B cell (primary cell): ENCODE data around the gene C2CD3. TPM values are rescaled to one million over a fixed set of nuclear protein-coding genes. Genes with fewer than 3 reads are reported as not detected.

Source experiments
- ATAC-seq: fragments of 200-7000 bp; cut with Tn5 transposase; one replicate; pipeline ENCODE4 v1.10.0; 2021; ENCODE audit warnings: low read depth, mild to moderate bottlenecking, moderate number of reproducible peaks, moderate library complexity
- CTCF ChIA-PET: fragments of 350-600 bp; sonication (Branson Sonifier 250); formaldehyde crosslinking; loops from one replicate; lab custom pipeline; 2021; ENCODE audit warnings: antibody characterized with exemption, inconsistent platforms; lab: Charles Lee
- POLR2A ChIA-PET: fragments of 350-600 bp; sonication (Branson Sonifier 250); formaldehyde crosslinking; loops from one replicate; lab custom pipeline; 2021; ENCODE audit warnings: antibody characterized with exemption; lab: Charles Lee
- DNase-seq: peaks from one replicate; pipeline ENCODE4 v3.0.0; 2013
- H2AFZ ChIP-seq: 2 replicates; pipeline ENCODE4 v1.6.1; 2012; ENCODE audit warnings: mild to moderate bottlenecking, low read depth, low read length; ENCODE audit not compliant: insufficient read depth, poor library complexity, severe bottlenecking
- H3K27ac ChIP-seq, 2 donors: 1 replicate in 1 of 2; 2 replicates in 1 of 2; pipeline ENCODE4 v1.5.1; 2012 to 2013; ENCODE audit warnings: low read length in 2 of 2, mild to moderate bottlenecking in 2 of 2, moderate library complexity in 1 of 2
- H3K27me3 ChIP-seq, 4 experiments: fragments of 200-600 bp in 1 of 4; sonication (generic) in 1 of 4; replicated peaks in 1 of 4; 1 replicate in 2 of 4; 2 replicates in 2 of 4; pipeline versions ENCODE4 v1.6.1 to v1.7.0; 2013 to 2016; ENCODE audit warnings: low read length in 3 of 4, mild to moderate bottlenecking in 2 of 4, mixed read lengths in 1 of 4, moderate library complexity in 1 of 4; ENCODE audit not compliant: insufficient read depth in 4 of 4, control insufficient read depth in 3 of 4; ENCODE audit errors: control extremely low read depth in 1 of 4
- H3K36me3 ChIP-seq, 2 experiments: replicated peaks in 1 of 2; 1 replicate in 1 of 2; 2 replicates in 1 of 2; pipeline versions ENCODE4 v1.6.1 to v1.7.1; 2013; ENCODE audit warnings: low read length in 1 of 2; ENCODE audit not compliant: insufficient read depth in 2 of 2, control insufficient read depth in 1 of 2; ENCODE audit errors: control extremely low read depth in 1 of 2, extremely low read depth in 1 of 2
- H3K4me1 ChIP-seq, 2 donors: fragments of 200-600 bp in 1 of 2; sonication (generic) in 1 of 2; 1 replicate in 1 of 2; 2 replicates in 1 of 2; pipeline versions ENCODE4 v1.5.1 to v1.6.1; 2013 to 2017; ENCODE audit warnings: low read length in 2 of 2; ENCODE audit not compliant: control insufficient read depth in 2 of 2, insufficient read depth in 2 of 2
- H3K4me2 ChIP-seq: replicated peaks from 2 replicates; pipeline ENCODE3; 2012; ENCODE audit warnings: mild to moderate bottlenecking, low read depth, low read length; ENCODE audit not compliant: poor library complexity, severe bottlenecking
- H3K4me3 ChIP-seq, 5 experiments: fragments of 200-600 bp in 1 of 5; sonication (generic) in 1 of 5; 1 replicate in 3 of 5; 2 replicates in 2 of 5; pipeline versions ENCODE4 v1.5.1 to v1.7.0; 2011 to 2016; ENCODE audit warnings: low read length in 4 of 5, mild to moderate bottlenecking in 4 of 5, low read depth in 2 of 5, control low read depth in 1 of 5, moderate library complexity in 1 of 5; ENCODE audit not compliant: insufficient read depth in 1 of 5; ENCODE audit errors: control extremely low read depth in 1 of 5, extremely low read depth in 1 of 5
- H3K79me2 ChIP-seq: fragments of 200-600 bp; sonication (generic); one replicate; pipeline ENCODE4 v1.6.0; 2016; ENCODE audit warnings: low read length; ENCODE audit not compliant: control insufficient read depth, insufficient read depth
- H3K9ac ChIP-seq: fragments of 200-600 bp; sonication (generic); 2 replicates; pipeline ENCODE4 v1.6.1; 2017; ENCODE audit warnings: mild to moderate bottlenecking, low read length, moderate library complexity
- H3K9me3 ChIP-seq, 3 donors: one replicate each; pipeline versions ENCODE4 v1.6.1 to v1.7.1; 2013; ENCODE audit warnings: low read length in 2 of 3; ENCODE audit not compliant: control insufficient read depth in 2 of 3, insufficient read depth in 1 of 3; ENCODE audit errors: control extremely low read depth in 1 of 3
- H4K20me1 ChIP-seq: 2 replicates; pipeline ENCODE4 v1.6.0; 2012; ENCODE audit warnings: mild to moderate bottlenecking, low read length; ENCODE audit not compliant: insufficient read depth, control insufficient read depth, poor library complexity, severe bottlenecking
- H3K27ac Mint-ChIP-seq: one replicate; pipeline ENCODE4 v1.8.0; 2021; ENCODE audit warnings: mixed read lengths
- H3K27me3 Mint-ChIP-seq: one replicate; pipeline ENCODE4 v1.8.0; 2021; ENCODE audit warnings: mixed read lengths
- H3K4me1 Mint-ChIP-seq: one replicate; pipeline ENCODE4 v1.8.0; 2021; ENCODE audit warnings: mixed read lengths
- H3K4me3 Mint-ChIP-seq: one replicate; pipeline ENCODE4 v1.8.0; 2021; ENCODE audit warnings: mixed read lengths
- H3K9me3 Mint-ChIP-seq: one replicate; pipeline ENCODE4 v1.8.0; 2022; ENCODE audit warnings: mixed read lengths; ENCODE audit not compliant: insufficient read depth
- CTCF ChIP-seq: fragments of 200-600 bp; IDR thresholded peaks from one replicate; pipeline ENCODE4 v1.8.0; 2022; ENCODE audit warnings: antibody characterized with exemption, mild to moderate bottlenecking
- EZH2 ChIP-seq: IDR thresholded peaks from 2 replicates; pipeline ENCODE4 v1.6.1; 2012; ENCODE audit warnings: borderline replicate concordance, low read depth, mild to moderate bottlenecking, moderate library complexity, low read length; ENCODE audit not compliant: insufficient read depth, poor library complexity, severe bottlenecking
- WGBS: methylation state at CpG from one replicate; pipeline ENCODE4 v1.1.5; 2013; ENCODE audit warnings: missing lambda C conversion rate; ENCODE audit not compliant: insufficient coverage; 5-methylcytosine and 5-hydroxymethylcytosine counted together
- intact Hi-C: fragments of 100-400 bp; cut with micrococcal nuclease; formaldehyde crosslinking; loops from one replicate; pipeline ENCODE4 v1.10.0; 2022
- polyA plus RNA-seq: library from polyadenylated mRNA; depleted of rRNA; stranded (reverse); fragments of >200 nt; gene quantifications from 2 replicates; pipeline ENCODE4 v1.2.3, GENCODE V29; 2012
- total RNA-seq, 2 donors: library from RNA; stranded (reverse); fragments of 120-200 nt in 1 of 2; gene quantifications; 1 replicate in 1 of 2; 2 replicates in 1 of 2; pipeline versions ENCODE4 v1.2.3 to v1.2.4, GENCODE V29; 2013 to 2022

The C2CD3 gene
- total and polyA plus RNA-seq, 2 donors (not counting 1 experiment from before 2014, with no cell fraction given): 19.8 to 69.0 TPM

GRCh38 chr11:74021998-74022397 is 148.8 kb downstream of the C2CD3 start:
- no peaks in the 10 kb centered on the region for H3K9me3 Mint-ChIP-seq
- H3K4me3 Mint-ChIP-seq: no peak overlapping the region
- Histone ChIP-seq H4K20me1 (no peaks in the 10 kb centered on the region), H3K9me3 (no peaks in the 10 kb centered on the region), H3K4me3 (no peak overlapping the region), H3K79me2 (peaks cover 5% of the 10 kb centered on the region), H3K27ac (no peak overlapping the region), H3K9ac (no peak overlapping the region), H3K27me3 (no peaks in the 10 kb centered on the region), H3K4me2 (no peak overlapping the region), H2AFZ (no peak overlapping the region), H3K36me3 (peaks cover 3 to 16% of the 10 kb centered on the region in 2 experiments), H3K4me1 (peaks cover 32 to 51% of the 10 kb centered on the region in 2 donors)
- DNase-seq (no peak), ATAC-seq (no peak)
- POLR2A ChIA-PET: interaction anchor here (5.1 kb wide), 1 partner anchor 40 kb away, joined by 28 read pairs; the partner anchor contains the start of gene UCP2
- TF ChIP-seq EZH2 (no peak), CTCF (no peak)
- no peak overlapping the region for H3K27ac Mint-ChIP-seq
- WGBS: 100% methylated on average over 6 of the region's 6 CpGs
- no peaks in the 10 kb centered on the region for H3K27me3 Mint-ChIP-seq
- CTCF ChIA-PET: no interaction called here
- H3K4me1 Mint-ChIP-seq: peaks cover 27% of the 10 kb centered on the region
- intact Hi-C loops: no loop called here

- intact Hi-C loops: no loop called here
- Histone ChIP-seq H3K27ac (peak overlapping the region in 1 of 2 donors; percentile 21), H3K4me2 (peak overlapping the region; percentile 42), H4K20me1 (no peaks in the 10 kb centered on the region), H3K36me3 (peaks cover 3 to 17% of the 10 kb centered on the region in 2 experiments), H3K4me1 (peaks cover 33 to 53% of the 10 kb centered on the region in 2 donors), H3K9me3 (no peaks in the 10 kb centered on the region), H3K79me2 (peaks cover 1% of the 10 kb centered on the region), H3K4me3 (no peak overlapping the region), H3K27me3 (no peaks in the 10 kb centered on the region), H3K9ac (no peak overlapping the region), H2AFZ (no peak overlapping the region)
- DNase-seq (peak; percentile 78), ATAC-seq (peak; percentile 88)
- CTCF ChIA-PET: interaction anchor here (0.8 to 1.4 kb wide), 6 partner anchors 9 to 44 kb away, joined by 3 to 6 read pairs (median 3); no protein-coding TSS in a partner anchor
- TF ChIP-seq EZH2: no peak
- no peak for TF ChIP-seq CTCF
- Mint-ChIP-seq H3K27ac (no peak overlapping the region), H3K4me3 (no peak overlapping the region), H3K27me3 (no peaks in the 10 kb centered on the region), H3K4me1 (peaks cover 27% of the 10 kb centered on the region), H3K9me3 (no peaks in the 10 kb centered on the region)
- POLR2A ChIA-PET: interaction anchor here (0.7 to 5.1 kb wide), 6 partner anchors 9 to 50 kb away, joined by 3 to 28 read pairs (median 4); partner anchors contain the start of gene UCP2
- whole genome bisulfite sequencing: 11% methylated on average over 4 of the region's 4 CpGs
Observed at GRCh38 chr11:74020539-74020938, 150.3 kb downstream of the C2CD3 start.
